HuH-7 (cell line): Measurements from ENCODE around the gene DENND6A.
"Not testable (repeated sequence)": the region's sequence is repeated elsewhere in the genome, so short reads cannot be mapped to it uniquely, and the experiment has no call there.

Experiments
- DNase-seq: peaks from one replicate; pipeline ENCODE4 v3.0.0; 2011; ENCODE audit warnings: low spot score

The DENND6A gene

GRCh38 chr3:57692396-57693147, at the start of gene DENND6A:
Gene DENND6A (minus strand): TSS chr3:57693077. CDS start chr3:57693018, 59 bp downstream.
- peak; percentile 72 for DNase-seq

- no peak for DNase-seq
Observed at GRCh38 chr3:57740027-57740426, 47.1 kb upstream of the DENND6A start.

- DNase-seq = no peak
Observed at GRCh38 chr3:57738391-57738790, 45.5 kb upstream of the DENND6A start.

GRCh38 chr3:57737840-57738239, 45.0 kb upstream of the DENND6A start:
- DNase-seq = no peak

- no peak for DNase-seq
Observed at GRCh38 chr3:57735405-57735804, 42.5 kb upstream of the DENND6A start.

- no peak for DNase-seq
Observed at GRCh38 chr3:57733790-57734189, 40.9 kb upstream of the DENND6A start.

- no peak for DNase-seq
Observed at GRCh38 chr3:57731311-57731710, 38.4 kb upstream of the DENND6A start.

GRCh38 chr3:57730682-57731081, 37.8 kb upstream of the DENND6A start:
- DNase-seq = no peak

- no peak for DNase-seq
Observed at GRCh38 chr3:57729334-57730045, 36.6 kb upstream of the DENND6A start.

- no peak for DNase-seq
Observed at GRCh38 chr3:57727106-57727505, 34.2 kb upstream of the DENND6A start.

- DNase-seq = no peak
Observed at GRCh38 chr3:57726397-57726796, 33.5 kb upstream of the DENND6A start.

- DNase-seq = no peak
Observed at GRCh38 chr3:57718118-57718517, 25.2 kb upstream of the DENND6A start.

- DNase-seq = no peak
Observed at GRCh38 chr3:57717205-57717868, 24.5 kb upstream of the DENND6A start.

GRCh38 chr3:57715686-57716085, 22.8 kb upstream of the DENND6A start:
- no peak for DNase-seq

- DNase-seq = no peak
Observed at GRCh38 chr3:57709559-57709958, 16.7 kb upstream of the DENND6A start.

GRCh38 chr3:57709031-57709430, 16.2 kb upstream of the DENND6A start:
- DNase-seq = no peak

GRCh38 chr3:57706462-57706861, 13.6 kb upstream of the DENND6A start:
- DNase-seq = no peak

GRCh38 chr3:57705351-57705750, 12.5 kb upstream of the DENND6A start:
- not testable (repeated sequence) for DNase-seq

GRCh38 chr3:57701781-57702180, 8.9 kb upstream of the DENND6A start:
- DNase-seq = no peak

- DNase-seq = no peak
Observed at GRCh38 chr3:57700737-57701136, 7.9 kb upstream of the DENND6A start.

- no peak for DNase-seq
Observed at GRCh38 chr3:57699591-57699990, 6.7 kb upstream of the DENND6A start.

GRCh38 chr3:57696801-57697321, 4.0 kb upstream of the DENND6A start:
- DNase-seq = no peak

- no peak for DNase-seq
Observed at GRCh38 chr3:57694146-57694545, 1.3 kb upstream of the DENND6A start.
